ENCODE measurements around the gene SDHB. TPM values are rescaled to one million over a fixed set of nuclear protein-coding genes. Genes with fewer than 3 reads are reported as not detected.

The SDHB gene
- total RNA-seq, 1 experiment from 2014 or later, result 145 TPM

- peak; percentile 59 for DNase-seq (ENCODE audit: low spot score)
Measured at GRCh38 chr1:17045634-17046333, 8.0 kb downstream of the SDHB start.

GRCh38 chr1:17045150-17045549 lies 8.7 kb downstream of the SDHB start:
- DNase-seq (ENCODE audit: low spot score), result no peak

- no peak for DNase-seq (ENCODE audit: low spot score)
Measured at GRCh38 chr1:17043676-17044075, 10.2 kb downstream of the SDHB start.

GRCh38 chr1:17040135-17040534 lies 13.7 kb downstream of the SDHB start:
- DNase-seq (ENCODE audit: low spot score), result no peak

- no peak for DNase-seq (ENCODE audit: low spot score)
Measured at GRCh38 chr1:17039522-17039921, 14.3 kb downstream of the SDHB start.

GRCh38 chr1:17033481-17033880 lies 20.4 kb downstream of the SDHB start:
- no peak for DNase-seq (ENCODE audit: low spot score)

- no peak for DNase-seq (ENCODE audit: low spot score)
Measured at GRCh38 chr1:17032741-17033140, 21.1 kb downstream of the SDHB start.

GRCh38 chr1:17031436-17031835 lies 22.4 kb downstream of the SDHB start:
- DNase-seq (ENCODE audit: low spot score), result no peak

- no peak for DNase-seq (ENCODE audit: low spot score)
Measured at GRCh38 chr1:17030206-17030605, 23.6 kb downstream of the SDHB start.

GRCh38 chr1:17028662-17029188 lies 25.1 kb downstream of the SDHB start:
- DNase-seq (ENCODE audit: low spot score), result no peak

GRCh38 chr1:17027900-17028299 lies 25.9 kb downstream of the SDHB start:
- DNase-seq (ENCODE audit: low spot score), result no peak

GRCh38 chr1:17027403-17027802 lies 26.4 kb downstream of the SDHB start:
- no peak for DNase-seq (ENCODE audit: low spot score)

- no peak for DNase-seq (ENCODE audit: low spot score)
Measured at GRCh38 chr1:17024721-17025120, 29.1 kb downstream of the SDHB start.

GRCh38 chr1:17023573-17023972 lies 30.3 kb downstream of the SDHB start:
- DNase-seq (ENCODE audit: low spot score), result no peak

- DNase-seq (ENCODE audit: low spot score), result no peak
Measured at GRCh38 chr1:17023102-17023501, 30.7 kb downstream of the SDHB start.

GRCh38 chr1:17021896-17022295 lies 31.9 kb downstream of the SDHB start:
- DNase-seq (ENCODE audit: low spot score), result no peak

GRCh38 chr1:17020502-17020901 lies 33.3 kb downstream of the SDHB start:
- DNase-seq (ENCODE audit: low spot score), result no peak

GRCh38 chr1:17018849-17019248 lies 35.0 kb downstream of the SDHB start:
- DNase-seq (ENCODE audit: low spot score), result no peak

GRCh38 chr1:17017435-17017834 lies 36.4 kb downstream of the SDHB start:
- DNase-seq (ENCODE audit: low spot score), result no peak

- DNase-seq (ENCODE audit: low spot score), result no peak
Measured at GRCh38 chr1:17016317-17016661, 37.5 kb downstream of the SDHB start.

GRCh38 chr1:17014671-17015567 lies 38.9 kb downstream of the SDHB start:
- DNase-seq (ENCODE audit: low spot score), result no peak

GRCh38 chr1:17013491-17014320 lies 40.1 kb downstream of the SDHB start:
- no peak for DNase-seq (ENCODE audit: low spot score)

Data from HT-29 (cell line).